Measurements from ENCODE around the gene MAP6D1. TPM values are rescaled to one million over a fixed set of nuclear protein-coding genes. Genes with fewer than 3 reads are reported as not detected.

MAP6D1 gene
- total RNA-seq, 1 experiment from 2014 or later, result 5.9 TPM

GRCh38 chr3:183826448-183827250 is 1.3 kb upstream of the MAP6D1 start:
- H3K27ac ChIP-seq (ENCODE audit: low read depth, low read length, poor library complexity, severe bottlenecking), result no peak overlapping the region
- TF ChIP-seq, protein P1, sequence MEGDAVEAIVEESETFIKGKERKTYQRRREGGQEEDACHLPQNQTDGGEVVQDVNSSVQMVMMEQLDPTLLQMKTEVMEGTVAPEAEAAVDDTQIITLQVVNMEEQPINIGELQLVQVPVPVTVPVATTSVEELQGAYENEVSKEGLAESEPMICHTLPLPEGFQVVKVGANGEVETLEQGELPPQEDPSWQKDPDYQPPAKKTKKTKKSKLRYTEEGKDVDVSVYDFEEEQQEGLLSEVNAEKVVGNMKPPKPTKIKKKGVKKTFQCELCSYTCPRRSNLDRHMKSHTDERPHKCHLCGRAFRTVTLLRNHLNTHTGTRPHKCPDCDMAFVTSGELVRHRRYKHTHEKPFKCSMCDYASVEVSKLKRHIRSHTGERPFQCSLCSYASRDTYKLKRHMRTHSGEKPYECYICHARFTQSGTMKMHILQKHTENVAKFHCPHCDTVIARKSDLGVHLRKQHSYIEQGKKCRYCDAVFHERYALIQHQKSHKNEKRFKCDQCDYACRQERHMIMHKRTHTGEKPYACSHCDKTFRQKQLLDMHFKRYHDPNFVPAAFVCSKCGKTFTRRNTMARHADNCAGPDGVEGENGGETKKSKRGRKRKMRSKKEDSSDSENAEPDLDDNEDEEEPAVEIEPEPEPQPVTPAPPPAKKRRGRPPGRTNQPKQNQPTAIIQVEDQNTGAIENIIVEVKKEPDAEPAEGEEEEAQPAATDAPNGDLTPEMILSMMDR (conservative IDR thresholded peaks at IDR 0.05; ENCODE audit: low read depth, low read length), result no peak
- TF ChIP-seq EZH2 (IDR thresholded peaks at IDR 0.05; ENCODE audit: borderline replicate concordance, low read depth, low read length, poor library complexity, severe bottlenecking), result no peak

DNA sequence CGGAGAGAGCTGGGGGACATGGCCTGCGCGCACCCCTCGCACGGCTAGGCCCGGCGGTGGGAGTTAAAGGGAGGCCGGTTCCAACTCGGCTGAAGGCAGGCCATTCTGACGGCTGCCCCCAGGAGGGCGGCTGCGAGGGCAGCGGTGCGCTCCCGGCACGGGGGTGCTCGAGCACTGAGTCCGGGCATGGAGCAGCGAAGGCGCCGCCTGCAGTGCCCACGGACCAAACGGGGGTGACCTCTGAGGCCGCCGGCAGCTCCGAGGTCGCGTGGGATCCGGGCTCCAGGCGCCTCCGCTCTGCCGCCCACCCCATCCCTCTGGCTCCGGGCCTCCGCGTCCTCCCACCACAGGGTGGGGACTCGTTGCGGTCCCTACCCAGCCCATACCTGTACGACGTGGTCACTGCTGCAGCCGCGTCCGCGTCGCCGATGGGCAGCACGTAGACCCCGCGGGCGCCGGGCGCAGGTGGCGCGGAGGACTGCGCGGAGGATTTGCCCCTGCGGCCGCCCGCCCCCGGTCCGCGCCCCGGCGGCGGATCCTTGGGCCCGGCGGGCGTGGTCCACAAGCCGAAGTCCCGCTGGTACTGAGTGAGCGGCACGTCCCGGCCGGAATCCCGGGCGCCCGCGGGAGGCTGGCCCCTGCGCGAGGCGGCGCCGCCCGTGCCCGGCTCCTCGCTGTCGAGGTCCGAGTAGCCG is 469 bp downstream of the MAP6D1 start:
- peak; percentile 17 for DNase-seq (ENCODE audit: low spot score)
- no peaks in the 10 kb centered on the region for H3K4me1 ChIP-seq (ENCODE audit: insufficient read depth, low read length, poor library complexity, severe bottlenecking)
- no peak overlapping the region for H3K27ac ChIP-seq (ENCODE audit: low read depth, low read length, poor library complexity, severe bottlenecking)
- intact Hi-C loops (cut with micrococcal nuclease; ENCODE audit: unreplicated experiment), result no loop called here
- ChIA-PET POLR2A (ENCODE audit: low non-redundant PET) (no interaction called here), CTCF (interaction anchor here (1.7 kb wide), 1 partner anchor 60 kb away, joined by 6 read pairs; the partner anchor contains the start of gene PARL)
- TF ChIP-seq, protein P1 (conservative IDR thresholded peaks at IDR 0.05; ENCODE audit: low read depth, low read length), result no peak
- TF ChIP-seq EZH2 (IDR thresholded peaks at IDR 0.05; ENCODE audit: borderline replicate concordance, low read depth, low read length, poor library complexity, severe bottlenecking), result no peak
- H3K4me3 ChIP-seq (ENCODE audit: low read depth, low read length, poor library complexity, severe bottlenecking), result peak overlapping the region; percentile 75
- H3K27me3 ChIP-seq (replicated peaks; ENCODE audit: insufficient read depth, low read depth, low read length, poor library complexity), result no peaks in the 10 kb centered on the region
- no TSS peak for BruUV-seq (replicated peaks)
- no peaks in the 10 kb centered on the region for H3K36me3 ChIP-seq (ENCODE audit: insufficient read depth, low read length, poor library complexity, severe bottlenecking)
- no peaks in the 10 kb centered on the region for H3K9me3 ChIP-seq (ENCODE audit: low read depth, low read length, poor library complexity, severe bottlenecking)

More at GRCh38 chr3:183826448-183827250, 1.3 kb upstream of the MAP6D1 start:
- Histone ChIP-seq H3K4me3 (ENCODE audit: low read depth, low read length, poor library complexity, severe bottlenecking) (no peak overlapping the region), H3K27me3 (replicated peaks; ENCODE audit: insufficient read depth, low read depth, low read length, poor library complexity) (no peaks in the 10 kb centered on the region), H3K9me3 (ENCODE audit: low read depth, low read length, poor library complexity, severe bottlenecking) (no peaks in the 10 kb centered on the region), H3K4me1 (ENCODE audit: insufficient read depth, low read length, poor library complexity, severe bottlenecking) (no peaks in the 10 kb centered on the region), H3K36me3 (ENCODE audit: insufficient read depth, low read length, poor library complexity, severe bottlenecking) (peaks cover 4% of the 10 kb centered on the region)
- no peak for DNase-seq (ENCODE audit: low spot score)
- ChIA-PET CTCF (no interaction called here), POLR2A (ENCODE audit: low non-redundant PET) (no interaction called here)
- intact Hi-C loops (cut with micrococcal nuclease; ENCODE audit: unreplicated experiment), result no loop called here
- no TSS peak for BruUV-seq (replicated peaks)

- POLR2A ChIA-PET (ENCODE audit: low non-redundant PET), result no interaction called here
- H3K36me3 ChIP-seq (ENCODE audit: insufficient read depth, low read length, poor library complexity, severe bottlenecking), result no peaks in the 10 kb centered on the region
- H3K4me3 ChIP-seq (ENCODE audit: low read depth, low read length, poor library complexity, severe bottlenecking), result peak overlapping the region; percentile 75
- H3K4me1 ChIP-seq (ENCODE audit: insufficient read depth, low read length, poor library complexity, severe bottlenecking), result no peaks in the 10 kb centered on the region
- no peaks in the 10 kb centered on the region for H3K9me3 ChIP-seq (ENCODE audit: low read depth, low read length, poor library complexity, severe bottlenecking)
- H3K27me3 ChIP-seq (replicated peaks; ENCODE audit: insufficient read depth, low read depth, low read length, poor library complexity), result no peaks in the 10 kb centered on the region
- H3K27ac ChIP-seq (ENCODE audit: low read depth, low read length, poor library complexity, severe bottlenecking), result no peak overlapping the region
- TF ChIP-seq, protein P1 (conservative IDR thresholded peaks at IDR 0.05; ENCODE audit: low read depth, low read length), result 0 out of 2 replicates have a peak, but pooled peaks have one; percentile 18
- TF ChIP-seq EZH2 (IDR thresholded peaks at IDR 0.05; ENCODE audit: borderline replicate concordance, low read depth, low read length, poor library complexity, severe bottlenecking), result no peak
- BruUV-seq (replicated peaks), result no TSS peak
- CTCF ChIA-PET, result interaction anchor here (1.7 kb wide), 1 partner anchor 61 kb away, joined by 6 read pairs; the partner anchor contains the start of gene PARL
- DNase-seq (ENCODE audit: low spot score), result no peak
- intact Hi-C loops (cut with micrococcal nuclease; ENCODE audit: unreplicated experiment), result no loop called here
Measured at GRCh38 chr3:183823963-183824362, 1.4 kb downstream of the MAP6D1 start.

All from A673 (cell line).